ENCODE measurements around the gene FUT6. TPM values are rescaled to one million over a fixed set of nuclear protein-coding genes. Genes with fewer than 3 reads are reported as not detected.
"Not testable (repeated sequence)": the region's sequence is repeated elsewhere in the genome, so short reads cannot be mapped to it uniquely, and the experiment has no call there.

The FUT6 gene
- polyA plus RNA-seq, 3 donors: 6.2 to 10.6 (median 8.9) TPM

DNA sequence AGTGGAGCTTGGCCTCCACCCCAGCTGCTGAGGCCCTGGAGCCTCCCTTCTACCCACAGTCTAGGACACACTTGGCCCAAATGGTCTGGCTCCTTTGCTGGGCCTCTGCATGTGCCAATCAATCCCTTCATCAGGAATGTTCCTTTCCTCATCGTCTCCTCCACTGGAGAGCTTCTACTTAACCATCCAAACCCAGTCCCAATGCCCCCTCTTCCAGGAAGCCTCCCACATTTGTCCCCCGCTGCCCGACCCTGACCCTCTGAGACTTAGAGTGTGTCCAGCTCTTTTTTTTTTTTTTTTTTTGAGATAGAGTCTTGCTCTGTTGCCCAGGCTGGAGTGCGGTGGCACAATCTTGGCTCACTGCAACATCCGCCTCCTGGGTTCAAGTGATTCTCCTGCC, 51.1 kb downstream of the FUT6 start:
- DNase-seq (ENCODE audit: low read depth in 3 of 3, low spot score in 2 of 3): no peak

DNA sequence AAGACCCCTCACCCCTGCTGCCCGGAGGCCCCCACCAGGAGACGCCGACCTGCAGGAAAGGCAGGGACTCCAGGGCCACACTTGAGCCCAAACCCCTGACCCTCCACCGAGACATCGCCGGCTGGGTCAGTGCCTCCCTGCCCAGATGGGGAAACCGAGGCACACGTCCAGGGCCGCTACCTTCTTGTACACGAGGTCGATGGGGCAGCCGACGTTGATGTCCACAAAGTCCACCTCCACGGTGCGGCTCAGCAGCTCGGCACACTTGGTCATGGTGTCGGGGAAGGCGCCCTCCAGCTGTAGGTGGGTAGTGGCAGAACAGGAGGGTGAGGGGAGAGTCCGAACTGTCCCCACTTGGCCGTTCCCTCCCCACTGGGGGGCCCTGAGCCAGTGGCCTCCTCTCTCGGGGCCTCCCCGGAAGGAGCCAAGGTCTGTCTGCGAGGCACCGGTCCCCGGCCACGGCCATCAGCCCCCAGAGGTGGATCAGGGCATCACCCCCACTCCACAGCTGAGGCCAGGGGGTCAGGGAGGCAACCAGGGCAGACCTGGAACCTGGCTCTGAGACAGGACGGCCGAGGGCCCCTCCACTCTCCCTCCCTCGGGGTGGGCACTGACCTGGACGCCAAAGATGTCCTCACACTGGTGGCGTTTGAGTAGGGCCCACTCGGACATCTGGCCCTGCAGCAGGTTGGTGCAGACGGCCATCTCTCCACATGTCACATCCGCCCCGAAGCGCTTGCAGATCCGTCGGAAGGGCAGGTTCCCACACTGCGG, 51.9 kb downstream of the FUT6 start:
- no peak for DNase-seq (ENCODE audit: low read depth in 3 of 3, low spot score in 2 of 3)

DNA sequence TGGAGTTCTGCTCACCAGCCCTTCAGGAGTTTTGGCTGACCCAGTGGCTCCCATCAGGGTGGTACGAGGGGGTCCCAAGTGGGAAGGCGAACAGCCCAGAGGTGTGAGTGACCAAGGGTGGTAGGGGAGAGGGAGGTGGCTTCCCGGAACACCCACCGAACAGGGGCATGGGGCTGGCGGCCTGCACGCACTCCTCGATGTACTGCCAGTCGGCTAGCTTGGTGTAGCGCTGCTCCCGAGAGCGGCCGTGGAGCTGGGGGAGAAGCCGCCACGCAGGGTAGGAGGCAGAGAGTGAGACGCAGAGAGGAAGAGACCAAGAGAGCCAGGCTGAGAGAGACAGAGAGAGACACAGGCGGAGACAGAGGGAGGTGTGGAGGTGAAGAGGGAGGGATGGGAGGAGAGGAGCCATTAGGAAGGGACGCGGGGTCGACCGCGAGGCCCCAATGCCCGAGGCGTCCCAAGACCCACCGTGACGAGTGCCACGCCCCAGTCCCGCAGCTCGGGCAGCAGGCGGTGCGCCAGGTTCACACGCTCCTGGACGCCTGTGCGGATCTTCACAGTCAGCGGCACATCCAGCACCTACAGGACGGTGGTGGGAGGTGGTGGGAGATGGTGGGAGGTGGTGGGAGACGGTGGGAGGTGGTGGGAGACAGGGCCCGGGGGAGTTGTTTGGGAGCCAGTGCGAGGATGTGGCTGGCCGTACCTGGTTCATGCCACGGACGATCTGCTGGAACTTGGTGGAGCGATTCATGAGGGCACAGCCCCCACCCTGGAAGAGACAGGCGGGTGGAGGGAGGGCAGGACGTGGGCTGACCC, 52.7 kb downstream of the FUT6 start:
- DNase-seq (ENCODE audit: low read depth in 3 of 3, low spot score in 2 of 3): no peak

DNA sequence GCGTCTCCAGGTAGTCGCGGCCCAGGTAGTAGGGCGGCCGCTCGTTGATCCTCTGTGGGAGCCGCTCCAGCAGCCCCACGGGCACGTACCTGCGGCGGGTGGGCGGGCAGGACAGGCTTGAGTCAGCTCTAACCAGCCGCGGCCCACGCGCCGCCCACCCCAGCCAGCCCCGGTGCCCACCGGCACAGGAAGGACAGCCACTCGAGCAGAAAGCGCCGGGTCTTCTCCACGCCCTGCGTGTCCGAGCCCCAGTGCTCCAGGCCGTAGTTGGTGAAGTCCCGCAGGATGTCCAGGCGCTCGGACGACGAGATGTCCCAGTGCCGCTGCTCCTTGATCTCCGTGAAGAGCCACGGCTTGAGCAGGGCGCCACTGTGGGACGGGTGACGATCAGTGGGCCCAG, 54.1 kb downstream of the FUT6 start:
- no peak for DNase-seq (ENCODE audit: low read depth in 3 of 3, low spot score in 2 of 3)

DNA sequence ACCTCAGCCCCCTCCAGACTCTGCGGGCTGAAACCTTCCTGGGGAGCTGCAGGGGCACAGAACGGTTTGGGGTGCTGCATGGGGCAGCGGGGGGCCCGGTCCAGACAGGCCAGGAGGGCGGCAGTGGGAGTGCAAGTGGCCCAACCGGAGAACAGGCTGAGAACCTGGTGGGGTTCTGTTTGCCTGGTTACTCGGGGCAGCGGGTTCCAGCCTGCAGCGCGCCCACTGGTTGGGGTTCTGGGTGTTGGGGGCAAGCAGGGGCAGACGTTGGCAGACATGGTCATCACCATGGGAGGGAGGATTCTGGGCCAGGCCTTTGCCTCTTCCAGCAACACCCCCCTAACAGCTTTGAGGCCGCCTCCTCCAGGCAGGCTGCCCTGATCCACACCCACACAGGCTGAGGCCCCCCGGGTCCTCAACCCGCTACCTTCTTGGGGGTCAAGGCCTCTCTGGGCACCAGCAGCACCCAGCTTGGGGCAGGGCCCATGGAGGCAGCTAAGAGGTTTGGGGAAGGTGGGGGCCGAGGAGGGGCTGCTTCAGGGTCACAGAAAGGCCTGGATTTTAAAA, 54.8 kb downstream of the FUT6 start, which contains the start of gene PRR22:
Gene PRR22, minus strand, starts transcription at position 166 of the 567 bp plus-strand sequence. Its CDS starts 86 bp downstream, at position 80.
- DNase-seq (ENCODE audit: low read depth in 3 of 3, low spot score in 2 of 3): no peak

DNA sequence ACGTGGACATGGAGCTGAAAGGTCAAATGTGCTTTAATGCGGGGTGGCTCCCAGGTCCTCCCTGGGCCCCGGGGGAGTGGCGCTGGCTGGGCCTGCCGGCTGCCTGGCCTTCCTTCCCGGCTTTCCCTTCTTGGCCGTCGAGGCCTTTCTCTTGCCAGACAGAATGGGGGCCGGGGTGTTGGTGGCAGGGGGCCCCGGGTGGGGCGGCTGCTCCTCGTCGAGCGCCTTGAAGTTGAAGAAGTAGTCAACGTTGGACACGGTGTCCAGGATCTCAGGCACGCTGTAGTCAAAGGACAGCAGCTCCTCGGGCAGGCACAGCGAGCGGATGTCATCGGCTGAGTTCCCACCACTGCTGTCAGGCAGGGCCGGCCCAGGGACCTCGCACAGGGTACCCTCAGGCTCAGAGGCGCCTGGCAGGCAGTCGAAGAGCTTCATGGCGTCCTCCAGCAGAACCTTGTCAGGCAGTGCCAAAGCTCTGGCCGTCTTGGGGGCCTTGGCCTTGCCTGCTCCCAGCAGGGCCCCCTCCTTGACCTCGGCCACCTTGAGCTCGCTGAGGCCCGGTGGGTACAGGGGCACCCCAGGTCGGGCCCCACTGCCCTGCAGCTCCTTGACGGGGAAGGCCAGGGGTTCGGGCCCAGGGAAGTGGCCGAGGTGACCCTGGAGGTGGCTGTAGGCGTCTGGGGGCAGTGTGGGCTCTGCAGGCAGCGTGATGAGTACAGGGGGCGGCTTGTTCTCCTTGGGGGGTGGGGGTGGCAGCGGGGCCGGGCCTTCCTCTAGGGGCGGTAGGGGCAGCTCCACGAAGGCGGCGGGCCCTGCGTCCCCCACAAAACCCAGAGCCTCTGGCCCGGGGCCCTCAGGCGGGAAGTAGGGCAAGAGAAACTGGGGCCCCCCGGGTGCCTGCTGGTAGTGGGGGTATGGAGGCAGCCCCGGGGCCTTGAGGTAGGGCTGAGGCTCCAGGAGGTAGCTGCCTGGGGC, 56.3 kb downstream of the FUT6 start:
- DNase-seq (ENCODE audit: low read depth in 3 of 3, low spot score in 2 of 3): no peak

DNA sequence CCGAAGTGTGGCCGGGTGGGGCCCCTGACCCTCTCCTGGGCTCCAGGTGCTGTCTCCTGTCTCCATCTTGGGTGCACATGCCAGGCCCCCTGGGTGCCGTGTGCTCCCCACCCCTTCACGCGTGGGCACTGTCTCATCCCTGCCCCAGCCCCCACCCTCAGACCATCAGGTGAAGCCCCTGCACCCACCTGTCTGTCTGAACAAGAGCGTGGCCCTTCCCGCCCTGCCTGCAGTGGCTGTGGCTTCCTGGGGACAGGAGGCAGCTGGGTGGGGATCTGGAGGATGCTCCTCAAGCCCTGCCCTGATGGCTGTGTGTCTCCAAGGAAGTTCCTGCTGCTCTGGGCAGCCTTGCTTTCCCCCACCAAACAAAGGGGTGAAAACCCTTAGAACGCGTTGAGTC, 57.2 kb downstream of the FUT6 start:
- DNase-seq (ENCODE audit: low read depth in 3 of 3, low spot score in 2 of 3): no peak

DNA sequence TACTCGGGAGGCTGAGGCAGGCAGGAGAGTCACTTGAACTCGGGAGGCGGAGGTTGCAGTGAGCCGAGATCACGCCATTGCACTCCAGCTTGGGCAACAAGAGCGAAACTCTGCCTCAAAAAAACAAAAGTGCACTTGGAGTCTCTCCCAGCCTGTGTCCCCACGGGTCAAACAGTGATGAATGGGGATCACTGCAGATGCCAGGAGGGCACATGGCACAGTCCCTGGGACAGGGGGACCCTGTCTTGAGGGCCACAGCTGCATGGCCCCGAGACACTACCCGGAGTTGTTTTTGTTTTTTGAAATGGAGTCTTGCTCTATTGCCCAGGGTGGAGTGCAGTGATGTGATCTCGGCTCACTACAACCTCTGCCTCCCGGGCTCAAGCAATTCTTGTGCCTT, 58.6 kb downstream of the FUT6 start:
- DNase-seq (ENCODE audit: low read depth in 3 of 3, low spot score in 2 of 3): not testable (repeated sequence)

Other genes starting within 250 kb of the FUT6 start
- 10 to 100 TPM; 60.0 to 84.7 (median 64.6) TPM for gene SAFB2, start 216.9 kb downstream of the FUT6 start, polyA plus RNA-seq (ENCODE audit: insufficient read length in 3 of 3)
- 100 to 1,000 TPM; 128 to 150 (median 134) TPM for gene SAFB, start 216.6 kb downstream of the FUT6 start, polyA plus RNA-seq (ENCODE audit: insufficient read length in 3 of 3)
- gene MICOS13, start 159.2 kb downstream of the FUT6 start, polyA plus RNA-seq (ENCODE audit: insufficient read length in 3 of 3): 10 to 100 TPM; 26.2 to 35.6 (median 27.7) TPM
- gene HSD11B1L, start 158.7 kb downstream of the FUT6 start, polyA plus RNA-seq (ENCODE audit: insufficient read length in 3 of 3): 10 to 100 TPM in 1 of 3 donors, 1 to 10 TPM in 2; 6.8 to 10.2 (median 8.0) TPM
- gene RPL36, start 149.4 kb downstream of the FUT6 start, polyA plus RNA-seq (ENCODE audit: insufficient read length in 3 of 3): 100 to 1,000 TPM; 492 to 592 (median 586) TPM
- gene LONP1, start 119.6 kb downstream of the FUT6 start, polyA plus RNA-seq (ENCODE audit: insufficient read length in 3 of 3): 10 to 100 TPM; 46.5 to 50.4 (median 47.9) TPM
- not detected for gene CATSPERD, start 119.1 kb downstream of the FUT6 start, polyA plus RNA-seq (ENCODE audit: insufficient read length in 3 of 3)
- 1 to 10 TPM; 1.2 to 1.8 (median 1.3) TPM for gene PRR22, start 55.0 kb downstream of the FUT6 start, polyA plus RNA-seq (ENCODE audit: insufficient read length in 3 of 3)
- 10 to 100 TPM; 18.4 to 22.1 (median 20.9) TPM for gene DUS3L, start 48.5 kb downstream of the FUT6 start, polyA plus RNA-seq (ENCODE audit: insufficient read length in 3 of 3)
- 1 to 10 TPM; 1.8 to 2.2 (median 2.0) TPM for gene NRTN, start 34.6 kb downstream of the FUT6 start, polyA plus RNA-seq (ENCODE audit: insufficient read length in 3 of 3)
- gene FUT3, start 11.7 kb upstream of the FUT6 start, polyA plus RNA-seq (ENCODE audit: insufficient read length in 3 of 3): under 1 TPM; 0.26 to 0.64 (median 0.40) TPM
- under 1 TPM in 2 of 3 donors, not detected in 1; 0.11 to 0.17 TPM for gene FUT5, start 30.8 kb upstream of the FUT6 start, polyA plus RNA-seq (ENCODE audit: insufficient read length in 3 of 3)
- 100 to 1,000 TPM; 123 to 160 (median 138) TPM for gene NDUFA11, start 64.1 kb upstream of the FUT6 start, polyA plus RNA-seq (ENCODE audit: insufficient read length in 3 of 3)
- gene VMAC, start 65.2 kb upstream of the FUT6 start, polyA plus RNA-seq (ENCODE audit: insufficient read length in 3 of 3): 1 to 10 TPM; 4.4 to 4.7 (median 4.5) TPM
- gene CAPS, start 74.6 kb upstream of the FUT6 start, polyA plus RNA-seq (ENCODE audit: insufficient read length in 3 of 3): 10 to 100 TPM; 15.6 to 28.0 (median 23.4) TPM
- gene RANBP3, start 138.4 kb upstream of the FUT6 start, polyA plus RNA-seq (ENCODE audit: insufficient read length in 3 of 3): 10 to 100 TPM; 54.4 to 66.9 (median 63.4) TPM

Measured in right renal cortex interstitium (tissue), 3 donors.